Stimulated activated CD4-positive, alpha-beta T cell treated with anti-CD3 and anti-CD28 coated beads, Interleukin-4, amount 100 ng/mL, for 24 hours (primary cell): Measurements from ENCODE around the gene RBBP8.
A peak's percentile ranks its signal among the peaks of the same experiment; 100 is the strongest.
"Not testable (repeated sequence)": the region's sequence is repeated elsewhere in the genome, so short reads cannot be mapped to it uniquely, and the experiment has no call there.

Experiments used
- DNase-seq: peaks from one replicate; pipeline ENCODE4 v3.0.0-alpha.2; 2020

Gene RBBP8

DNA sequence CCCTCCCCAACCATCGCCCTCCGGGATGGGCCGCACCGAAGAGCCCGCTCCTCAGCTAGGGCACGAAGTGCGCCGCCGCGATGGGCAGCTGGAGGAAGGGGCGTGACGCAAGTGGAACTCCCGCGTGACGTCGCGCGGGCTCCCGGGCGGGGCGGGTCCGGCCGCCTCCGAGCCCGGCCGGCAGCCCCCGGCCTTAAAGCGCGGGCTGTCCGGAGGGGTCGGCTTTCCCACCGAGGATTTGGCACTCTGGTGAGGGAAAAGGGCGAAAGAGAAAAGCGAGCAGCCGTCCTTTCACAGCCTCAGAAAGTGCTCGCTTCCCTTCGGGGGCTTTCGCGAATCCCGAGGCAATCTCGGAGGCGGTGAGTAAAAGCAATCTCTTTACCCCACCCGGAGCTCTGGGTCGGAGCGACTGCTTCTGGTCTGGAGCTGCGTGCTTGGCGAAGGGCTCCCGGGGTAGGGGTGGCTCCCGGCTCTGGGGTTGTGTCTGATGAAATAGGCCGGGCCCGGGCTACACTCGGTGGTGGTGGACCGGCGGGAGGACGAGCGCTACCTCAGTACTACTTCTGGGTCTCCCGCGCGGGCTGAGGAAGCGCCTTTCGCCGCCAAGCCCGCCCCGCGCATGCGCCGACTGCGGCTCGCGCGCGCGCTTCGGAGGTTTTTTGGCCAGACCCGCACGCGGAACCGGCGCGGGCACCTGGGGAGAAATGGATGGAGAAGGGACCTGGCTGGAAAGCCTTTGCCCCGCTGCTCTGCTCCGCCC is at the start of gene RBBP8:
Gene RBBP8 (plus strand): TSS at position 123 of the 760 bp plus-strand sequence. CDS start 3,524 bp downstream, outside the sequence.
- peak; percentile 81 for DNase-seq

DNA sequence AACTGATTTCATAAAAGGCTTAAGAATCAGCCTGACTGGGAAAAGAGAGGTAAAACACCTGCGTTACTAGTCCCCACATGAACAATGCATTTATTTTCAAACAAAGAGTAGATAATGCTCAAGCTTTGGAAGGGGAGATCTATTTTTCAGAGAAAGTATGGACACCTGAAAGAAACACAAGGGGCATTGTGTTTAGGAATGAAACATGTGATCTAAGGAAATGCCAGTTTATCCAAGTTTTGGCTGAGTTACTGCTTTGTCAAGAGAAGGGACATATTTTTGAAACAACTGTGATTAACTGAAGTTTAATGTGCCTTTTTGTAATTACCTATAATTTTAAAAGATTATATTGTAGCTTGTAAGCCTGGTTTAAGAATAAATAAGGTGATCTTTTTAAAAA is 49.3 kb upstream of the RBBP8 start:
- DNase-seq: no peak

DNA sequence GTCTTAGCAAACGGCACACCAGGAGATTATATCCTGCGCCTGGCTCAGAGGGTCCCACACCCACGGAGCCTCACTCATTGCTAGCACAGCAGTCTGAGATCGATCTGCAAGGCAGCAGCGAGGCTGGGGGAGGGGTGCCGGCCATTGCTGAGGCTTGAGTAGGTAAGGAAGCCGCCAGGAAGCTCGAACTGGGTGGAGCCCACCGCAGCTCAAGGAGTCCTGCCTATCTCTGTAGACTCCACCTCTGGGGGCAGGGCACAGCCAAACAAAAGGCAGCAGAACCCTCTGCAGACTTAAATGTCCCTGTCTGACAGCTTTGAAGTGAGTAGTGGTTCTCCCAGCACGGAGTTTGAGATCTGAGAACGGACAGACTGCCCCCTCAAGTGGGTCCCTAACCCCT is 47.4 kb upstream of the RBBP8 start:
- DNase-seq: not testable (repeated sequence)

DNA sequence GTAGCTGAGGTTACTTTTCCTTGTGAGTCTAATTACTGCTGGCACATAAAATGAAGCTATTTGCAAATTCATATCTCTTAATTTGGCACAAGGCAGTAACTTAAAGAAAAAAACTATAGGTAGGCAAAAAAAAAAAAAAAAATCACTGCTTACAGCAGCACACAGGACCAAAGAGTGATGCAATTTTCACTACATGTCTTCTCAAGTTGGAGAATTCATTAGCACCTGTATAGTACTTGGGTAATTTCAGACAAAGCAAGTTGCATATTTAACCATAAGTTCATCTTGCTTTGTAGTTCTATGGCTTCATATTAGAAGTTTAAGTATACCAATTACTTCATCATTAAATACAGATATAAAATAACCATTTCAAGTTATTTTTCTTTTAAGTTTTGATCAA is 33.7 kb upstream of the RBBP8 start:
- no peak for DNase-seq

DNA sequence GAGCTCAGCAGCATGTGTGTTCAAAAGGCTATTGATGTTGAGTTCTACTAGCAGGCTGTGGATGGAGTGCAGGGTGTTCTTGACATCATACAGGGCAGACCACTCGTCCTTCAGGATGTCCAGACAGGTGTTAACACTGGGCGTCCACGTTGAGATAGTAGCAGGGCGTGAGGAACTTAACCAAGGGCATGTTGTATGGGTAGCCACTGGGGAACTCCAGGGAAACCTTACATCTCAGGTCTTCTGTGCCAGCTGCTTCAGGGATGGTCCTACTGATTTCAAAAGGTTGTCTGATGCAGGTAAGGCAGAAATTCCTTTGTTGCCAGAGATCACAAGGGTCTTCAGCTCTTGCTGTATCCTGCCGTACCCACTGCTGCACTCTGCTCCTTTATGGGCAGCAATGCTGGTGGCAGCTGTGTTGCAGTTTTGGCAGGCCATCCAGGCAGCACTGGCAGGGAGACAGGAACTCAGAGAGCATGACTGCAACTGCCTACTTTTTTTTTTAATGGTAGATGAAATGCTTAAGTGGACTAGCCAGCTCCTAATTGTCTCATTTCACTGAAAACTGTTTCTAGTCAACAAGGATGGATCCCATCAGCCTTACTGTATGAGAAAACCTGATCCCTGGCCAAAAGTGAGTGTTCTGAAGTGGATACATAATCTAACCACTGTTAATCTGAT is 32.4 kb upstream of the RBBP8 start:
- DNase-seq: no peak

DNA sequence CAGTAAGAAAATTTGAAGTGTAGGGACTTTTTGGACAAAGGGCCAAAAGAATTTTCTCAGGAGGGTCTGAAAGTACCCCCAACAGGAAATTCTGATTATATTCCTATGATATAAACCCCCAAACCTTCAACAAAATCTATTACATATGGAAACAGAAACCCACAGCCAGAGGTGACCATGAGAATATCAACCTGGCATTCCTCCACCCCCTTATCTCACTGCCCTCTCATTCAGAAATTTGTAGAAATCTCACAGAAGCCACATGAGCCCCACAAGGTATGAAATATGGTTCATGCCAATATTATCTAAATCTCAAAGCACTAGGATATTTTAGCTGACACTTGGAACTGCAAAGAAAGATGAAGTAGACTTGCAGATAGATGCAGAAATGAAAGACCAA is 31.0 kb upstream of the RBBP8 start:
- DNase-seq: no peak

DNA sequence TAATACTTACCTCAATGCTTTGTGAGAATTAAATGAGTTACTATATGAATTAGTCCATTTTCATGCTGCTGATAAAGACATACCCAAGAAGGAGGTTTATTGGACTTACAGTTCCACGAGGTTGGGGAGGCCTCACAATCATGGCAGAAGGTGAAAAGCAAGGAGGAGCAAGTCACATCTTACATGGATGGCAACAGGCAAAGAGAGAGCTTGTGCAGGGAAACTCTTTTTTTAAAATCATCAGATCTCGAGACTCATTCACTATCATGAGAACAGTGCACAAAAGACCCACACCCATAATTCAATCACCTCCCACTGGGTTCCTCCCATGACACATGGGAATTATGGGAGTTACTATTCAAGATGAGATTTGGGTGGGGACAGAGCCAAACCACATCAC is 29.9 kb upstream of the RBBP8 start:
- DNase-seq: not testable (repeated sequence)

DNA sequence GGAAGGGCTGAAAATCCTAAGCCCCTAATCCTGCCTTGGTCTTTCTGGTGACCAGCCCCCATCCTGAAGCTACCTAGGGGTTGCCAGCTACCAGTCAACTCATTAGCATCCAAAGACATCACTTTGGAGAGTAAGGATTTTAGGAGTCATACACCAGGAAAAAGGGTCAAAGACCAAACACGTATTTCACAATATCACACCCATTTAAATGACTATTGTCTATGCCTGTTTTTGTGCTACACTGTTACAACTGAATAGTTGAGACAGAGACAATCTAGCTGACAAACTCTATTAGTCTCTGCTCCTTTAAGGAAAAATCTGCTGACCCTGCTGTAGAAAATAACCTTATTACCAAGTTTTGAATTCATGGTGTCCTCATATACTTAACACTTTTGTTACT is 21.0 kb upstream of the RBBP8 start:
- no peak for DNase-seq

DNA sequence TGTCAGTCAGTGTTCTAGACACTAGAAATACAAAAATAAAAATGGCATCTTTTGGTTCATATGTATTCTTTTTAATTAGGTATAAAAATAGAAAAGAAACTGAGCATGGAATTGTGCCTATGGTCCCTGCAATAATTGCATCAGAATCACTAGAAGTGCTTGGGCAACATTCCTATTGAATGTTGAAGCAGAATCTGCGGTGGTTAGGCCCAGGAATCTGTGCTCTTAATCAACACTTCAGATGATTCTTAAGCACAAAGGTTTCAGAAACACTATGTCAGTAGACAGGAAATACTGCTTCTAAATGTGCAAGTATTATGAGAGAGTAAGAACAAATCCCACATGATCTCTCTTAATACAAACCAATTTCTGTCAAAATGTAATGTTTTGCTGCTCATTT is 20.3 kb upstream of the RBBP8 start:
- DNase-seq: no peak

DNA sequence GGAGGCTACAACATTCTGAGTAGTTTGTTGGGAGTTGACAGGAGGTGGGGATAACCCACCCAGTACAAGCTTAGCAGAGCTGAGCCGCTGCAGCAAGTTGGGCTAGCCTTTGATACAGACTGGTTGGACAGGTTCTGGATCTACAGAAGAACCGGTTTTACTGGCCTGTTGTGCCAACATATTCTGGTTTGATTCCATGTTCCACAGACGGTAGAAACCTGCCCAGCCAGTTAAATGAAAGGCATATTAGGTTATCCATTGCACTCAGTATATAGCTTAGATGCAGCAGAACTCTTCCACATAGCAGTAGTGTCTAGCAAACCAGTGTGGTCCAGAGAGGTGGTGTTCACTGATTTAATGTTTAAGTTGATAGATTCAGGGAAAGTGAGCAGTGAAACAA is 19.3 kb upstream of the RBBP8 start:
- no peak for DNase-seq

DNA sequence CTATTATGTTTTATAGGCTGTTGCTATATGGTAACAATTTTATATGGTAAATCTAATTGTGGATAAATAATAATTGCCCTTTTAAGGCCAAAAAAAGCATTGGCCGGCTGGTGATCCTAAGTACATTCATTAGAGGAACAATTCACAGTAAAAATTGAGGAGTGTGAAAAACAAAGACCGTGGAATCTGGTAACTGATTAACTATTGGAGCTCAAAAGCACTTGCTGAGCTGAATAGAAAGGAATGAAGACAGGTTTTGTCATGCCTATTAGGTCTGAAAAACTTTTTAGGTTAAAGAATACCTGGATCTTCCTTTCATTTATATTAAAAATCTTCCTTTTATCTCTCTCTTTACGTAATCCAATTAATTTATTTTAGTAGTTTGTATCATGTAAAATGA is 18.5 kb upstream of the RBBP8 start:
- DNase-seq: no peak

DNA sequence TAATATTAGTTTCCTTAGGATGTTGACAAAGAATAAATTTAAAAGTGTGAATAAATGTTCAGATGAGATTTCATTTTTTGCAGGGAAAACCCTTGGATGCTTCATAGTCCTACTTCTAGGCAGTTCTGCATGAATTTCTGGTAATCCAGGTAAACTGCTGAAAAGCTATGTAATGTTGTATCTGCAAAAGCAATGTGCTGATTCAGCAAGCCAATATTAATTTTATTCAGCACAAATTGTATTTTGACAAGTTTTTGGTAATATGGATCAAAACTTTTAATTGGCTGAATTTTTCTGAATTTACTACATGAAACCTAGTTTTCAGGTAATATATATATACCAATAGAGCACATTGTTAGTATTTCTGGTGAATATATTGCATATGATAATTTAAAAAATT is 17.8 kb upstream of the RBBP8 start:
- no peak for DNase-seq

DNA sequence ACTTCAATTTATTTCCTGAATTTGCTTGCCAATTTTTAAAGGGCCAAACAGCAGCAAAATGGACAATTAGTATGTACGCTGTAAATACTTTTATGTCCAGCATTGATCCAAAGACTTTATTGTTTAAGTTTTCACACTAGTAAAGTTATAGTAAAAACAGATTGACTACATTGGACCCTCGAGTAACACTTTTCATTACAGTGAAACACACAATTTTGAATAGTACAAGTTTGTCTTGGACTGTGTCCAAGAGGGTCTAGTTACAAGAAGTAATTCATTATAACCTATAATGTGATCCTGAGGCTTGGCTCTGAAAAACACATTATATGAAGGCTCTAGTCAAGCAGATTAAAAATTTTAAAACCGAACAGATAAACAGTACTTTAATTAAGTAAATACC is 11.4 kb upstream of the RBBP8 start:
- DNase-seq: no peak

DNA sequence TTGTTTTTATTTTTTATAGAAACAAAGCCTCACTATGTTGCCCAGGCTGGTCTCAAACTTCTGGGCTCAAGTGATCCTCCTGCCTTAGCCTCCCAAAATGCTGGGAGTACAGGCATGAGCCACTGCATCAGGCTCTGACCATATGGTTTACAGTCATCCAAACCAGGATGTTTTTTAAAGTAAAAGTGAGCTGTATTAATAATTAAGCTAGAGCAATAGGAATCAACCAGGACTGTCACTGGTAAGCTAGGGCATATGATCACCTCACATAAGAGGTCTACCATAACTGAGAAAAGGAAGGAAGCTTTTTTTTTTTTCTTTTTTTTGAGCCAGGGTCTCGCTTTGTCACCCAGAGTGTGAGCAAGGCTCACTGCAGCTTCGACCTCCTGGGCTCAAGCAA is 8.5 kb upstream of the RBBP8 start:
- no peak for DNase-seq

DNA sequence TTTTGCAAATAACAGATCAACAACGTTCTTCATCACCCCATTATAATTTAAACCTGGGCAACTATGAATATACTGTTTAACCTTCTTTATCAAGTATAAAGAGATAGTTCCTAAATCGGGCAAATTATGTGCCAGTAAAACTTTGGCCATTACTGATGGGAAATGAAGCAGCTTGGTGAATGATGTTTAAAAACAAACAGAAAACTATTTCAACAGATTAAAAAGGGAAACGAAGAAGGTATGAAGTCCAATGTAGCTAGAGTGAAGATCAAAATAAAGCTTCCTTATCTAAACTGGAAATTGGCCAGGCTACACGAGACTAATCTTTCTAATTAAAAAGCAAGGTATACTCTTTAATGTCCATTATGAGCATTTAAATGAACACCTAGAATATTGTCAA is 6.7 kb upstream of the RBBP8 start:
- no peak for DNase-seq

DNA sequence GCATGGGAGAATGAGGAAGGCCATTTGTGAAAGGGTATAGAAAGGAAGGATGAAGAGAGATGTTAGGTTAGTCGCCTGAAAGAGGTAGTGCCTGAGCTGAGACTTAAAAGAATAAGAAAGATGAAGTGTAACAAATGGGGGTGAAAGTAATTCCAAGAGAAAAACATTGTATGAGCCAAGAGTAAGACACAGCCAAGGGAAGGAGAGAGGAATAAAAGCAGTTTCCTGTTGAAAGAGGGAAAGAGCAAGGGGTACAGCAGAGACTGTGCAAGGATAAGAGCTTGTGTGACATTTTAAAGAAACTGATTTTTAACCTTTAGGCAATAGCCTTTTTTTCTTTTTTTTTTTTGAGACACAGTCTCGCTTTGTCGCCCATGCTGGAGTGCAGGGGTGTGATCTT is 4.8 kb upstream of the RBBP8 start:
- no peak for DNase-seq

DNA sequence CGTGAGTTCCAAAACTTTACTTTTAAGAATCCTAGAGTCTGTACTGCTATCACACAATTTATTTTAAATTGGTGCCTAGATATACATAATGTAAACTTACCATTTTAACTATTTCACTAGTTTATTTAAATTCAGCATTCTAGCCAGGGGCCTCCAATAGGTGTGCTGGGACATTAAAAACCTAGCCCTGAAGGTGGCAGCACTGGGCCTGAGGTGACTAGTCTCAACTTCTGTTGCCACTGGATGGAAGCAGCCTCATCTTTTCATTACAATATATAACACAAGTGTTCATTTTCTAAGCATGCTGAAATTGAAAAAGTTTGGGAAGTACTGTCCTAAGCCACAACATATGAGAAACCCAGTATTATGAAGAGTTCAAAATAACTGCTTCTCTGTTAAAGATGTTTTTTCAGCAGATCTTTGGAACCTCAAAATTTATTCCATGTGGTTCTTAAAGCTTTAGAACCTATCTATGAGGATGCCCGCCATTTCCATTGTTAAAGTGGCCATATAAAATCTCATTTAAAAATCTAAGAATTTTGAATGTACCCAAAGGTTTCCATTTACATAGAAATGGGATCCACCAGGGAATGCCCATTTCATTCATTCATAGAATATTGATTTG is 2.9 kb upstream of the RBBP8 start:
- DNase-seq: peak; percentile 84

DNA sequence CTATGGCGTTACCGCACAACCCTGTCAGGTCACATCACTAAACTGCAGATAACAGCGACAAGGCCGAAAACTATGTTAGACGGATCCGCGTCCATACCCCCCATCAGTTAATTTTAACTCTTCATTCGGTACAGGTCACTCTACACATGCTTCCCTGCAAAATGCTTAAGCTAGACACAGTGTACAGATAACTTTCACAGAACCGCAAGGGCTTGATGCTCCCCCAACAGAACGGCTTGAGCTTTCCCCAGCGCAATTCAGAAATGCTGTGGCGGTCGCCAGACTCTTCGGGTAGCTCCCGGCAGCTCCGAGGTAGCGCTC is 283 bp upstream of the RBBP8 start:
- no peak for DNase-seq

DNA sequence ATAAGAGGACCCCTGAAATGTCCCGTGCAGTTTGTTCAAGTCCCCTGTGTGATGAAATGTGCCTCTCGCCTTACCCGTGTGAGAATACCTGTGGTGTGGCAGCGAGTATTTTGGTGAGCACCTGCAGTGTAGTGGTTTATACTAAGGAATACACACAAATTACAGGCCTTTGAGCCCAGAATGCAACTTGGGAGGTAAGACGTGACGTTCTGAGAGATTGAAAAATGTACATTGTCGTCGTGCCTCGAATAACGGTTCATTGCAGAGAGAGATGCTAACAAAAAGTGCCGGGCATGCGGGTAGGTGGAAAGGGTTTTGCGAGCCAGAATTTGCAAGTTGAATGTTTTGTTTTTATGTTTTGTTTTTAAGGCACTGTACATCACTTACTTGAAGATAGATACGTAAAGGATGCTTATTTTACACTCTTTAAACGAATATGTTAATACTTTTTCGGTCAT is 867 bp downstream of the RBBP8 start:
- no peak for DNase-seq

DNA sequence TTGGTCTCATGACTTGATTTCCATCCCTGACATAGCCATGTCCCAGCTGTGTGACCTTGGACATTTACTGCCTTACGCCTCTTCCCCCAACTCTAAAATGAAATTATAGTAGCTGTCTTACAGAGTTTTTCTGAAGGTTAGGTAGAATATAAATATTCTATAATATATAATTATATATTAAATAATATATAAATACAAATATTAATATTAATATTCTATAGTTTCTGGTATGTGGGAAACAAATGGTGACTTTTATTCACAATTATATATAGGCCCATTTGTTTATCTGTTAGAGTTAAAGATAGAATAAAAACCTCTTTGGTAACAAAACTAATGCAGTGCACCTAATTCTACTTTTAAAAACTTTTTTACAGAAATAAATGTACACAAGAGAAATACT is 1.7 kb downstream of the RBBP8 start:
- DNase-seq: no peak

DNA sequence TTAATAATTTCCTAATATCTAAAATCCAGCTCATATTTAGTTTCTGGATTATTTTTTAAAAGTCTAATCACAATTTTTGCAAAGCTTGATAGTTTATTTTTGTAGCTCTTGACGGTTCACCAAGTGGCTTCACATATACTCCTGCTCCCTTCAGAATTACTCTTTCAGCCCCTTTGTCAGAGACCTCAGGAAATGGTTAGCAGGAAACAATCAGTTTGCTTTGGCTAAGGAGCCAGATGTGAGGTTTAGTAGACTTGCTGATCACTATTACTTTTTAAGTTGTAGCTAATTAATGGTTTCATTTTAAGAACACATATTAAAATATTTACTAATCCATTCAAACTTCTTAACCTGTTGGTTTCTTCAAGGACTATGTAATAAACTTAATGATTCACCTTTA is 2.3 kb downstream of the RBBP8 start:
- no peak for DNase-seq

DNA sequence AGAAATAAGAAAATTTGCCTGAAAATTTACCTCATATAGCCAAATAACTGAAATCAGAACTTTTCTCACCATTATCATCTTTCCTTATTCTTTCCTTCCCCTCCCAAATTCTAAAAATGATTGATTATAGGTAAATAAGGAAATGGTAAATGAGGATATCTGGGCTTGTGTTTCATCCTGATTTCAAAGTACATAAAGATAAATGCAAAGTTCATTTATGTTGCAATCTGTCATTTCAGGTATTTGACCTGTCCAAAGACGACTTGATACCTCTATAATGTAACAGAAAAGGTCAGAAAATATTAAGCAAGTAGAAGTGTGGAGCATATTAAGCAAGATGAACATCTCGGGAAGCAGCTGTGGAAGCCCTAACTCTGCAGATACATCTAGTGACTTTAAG is 3.4 kb downstream of the RBBP8 start:
- no peak for DNase-seq

DNA sequence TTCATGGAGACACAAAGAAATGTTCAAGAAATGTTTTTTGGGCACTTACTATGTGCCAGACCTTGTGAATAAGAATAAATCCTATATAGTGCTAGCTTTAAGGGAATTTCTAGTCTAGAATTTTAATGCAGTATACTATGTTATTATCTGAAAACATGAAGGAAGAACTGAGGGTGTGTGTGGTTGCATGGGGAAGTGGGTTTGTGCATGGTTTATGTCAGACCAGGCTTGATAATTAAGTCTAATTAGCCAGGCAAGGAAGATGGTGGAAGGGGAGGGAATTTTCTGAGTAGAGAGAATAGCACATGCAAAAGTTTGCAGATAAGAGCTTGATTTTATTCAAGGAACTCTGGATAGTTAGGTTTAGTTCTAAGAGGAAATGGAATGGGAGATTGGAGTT is 6.5 kb downstream of the RBBP8 start:
- no peak for DNase-seq

DNA sequence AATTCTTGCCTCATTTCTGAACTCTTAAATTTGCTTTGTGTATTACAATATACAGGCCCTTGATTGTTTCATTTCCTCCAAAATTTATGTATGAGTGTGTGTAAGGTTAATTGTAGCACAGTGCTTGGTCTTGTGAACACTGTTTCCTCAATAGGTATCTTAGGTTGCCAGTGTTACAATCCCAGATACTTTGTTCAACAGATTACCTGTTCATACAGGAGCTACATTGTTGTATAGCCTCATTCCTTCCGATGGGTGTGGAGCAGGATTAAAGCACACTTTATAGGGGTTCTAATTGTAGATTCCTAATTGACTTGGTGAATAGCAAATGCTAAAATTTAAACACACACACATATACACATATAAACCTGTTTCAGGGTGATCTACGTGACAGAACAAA is 10.7 kb downstream of the RBBP8 start:
- no peak for DNase-seq

DNA sequence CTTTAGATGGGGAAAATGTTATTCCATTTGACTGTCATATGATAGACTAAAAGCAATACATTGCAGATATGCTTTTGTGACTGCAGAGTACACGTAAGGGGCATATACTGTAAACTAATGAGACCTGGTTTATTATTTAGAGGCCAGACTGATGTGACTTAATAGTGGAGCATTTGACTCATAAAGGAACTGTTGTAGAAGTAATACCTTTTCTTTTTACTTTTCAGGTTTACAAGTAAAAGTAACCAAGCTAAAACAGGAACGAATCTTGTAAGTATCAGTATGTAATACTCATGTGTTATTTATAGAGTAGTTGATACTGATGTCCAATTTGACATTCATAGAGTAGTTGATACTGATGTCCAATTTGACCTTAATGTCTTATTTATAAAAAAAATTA is 13.1 kb downstream of the RBBP8 start:
- DNase-seq: no peak
